Neural cell (in vitro differentiated cells): ENCODE results near the gene ARID3C. TPM values are rescaled to one million over a fixed set of nuclear protein-coding genes. Genes with fewer than 3 reads are reported as not detected.

Source experiments
- H2AFZ ChIP-seq: fragments of 200-600, 300-800 bp; sonication (generic), shearing (Covaris generic); 2 replicates; pipeline ENCODE4 v1.6.0; 2014; ENCODE audit warnings: low read depth, mild to moderate bottlenecking, antibody characterized with exemption, low read length, moderate library complexity
- H3F3A ChIP-seq: fragments of 200-600 bp; shearing (Covaris generic); 2 replicates; pipeline ENCODE4 v1.6.1; 2016; ENCODE audit warnings: mild to moderate bottlenecking, moderate library complexity, mixed read lengths, antibody characterized with exemption, low read length; ENCODE audit not compliant: insufficient read depth, poor library complexity, severe bottlenecking
- H3K27ac ChIP-seq: fragments of 200-600, 300-800 bp; sonication (generic), shearing (Covaris generic); 2 replicates; pipeline ENCODE4 v1.5.1; 2014; ENCODE audit warnings: mild to moderate bottlenecking, low read length, moderate library complexity
- H3K27me3 ChIP-seq: fragments of 300-800, 200-600 bp; sonication (generic), shearing (Covaris generic); 2 replicates; pipeline ENCODE4 v1.6.0; 2014; ENCODE audit warnings: mild to moderate bottlenecking, low read depth, low read length, moderate library complexity; ENCODE audit not compliant: insufficient read depth
- H3K36me3 ChIP-seq: fragments of 300-800, 200-600 bp; sonication (generic), shearing (Covaris generic); 2 replicates; pipeline ENCODE4 v1.5.1; 2014; ENCODE audit warnings: mild to moderate bottlenecking, antibody characterized with exemption, low read length, moderate library complexity; ENCODE audit not compliant: insufficient read depth
- H3K4me2 ChIP-seq: fragments of 300-800, 200-600 bp; sonication (generic), shearing (Covaris generic); 2 replicates; pipeline ENCODE4 v1.6.0; 2014; ENCODE audit warnings: mild to moderate bottlenecking, low read length
- H3K4me3 ChIP-seq: fragments of 300-800, 200-600 bp; sonication (generic), shearing (Covaris generic); 2 replicates; pipeline ENCODE4 v1.5.1; 2014; ENCODE audit warnings: mild to moderate bottlenecking, low read length, moderate library complexity
- H3K79me2 ChIP-seq: fragments of 200-600 bp; shearing (Covaris generic); replicated peaks from 2 replicates; pipeline ENCODE4 v1.6.0; 2014; ENCODE audit warnings: mild to moderate bottlenecking, low read length, moderate library complexity; ENCODE audit not compliant: insufficient read depth
- H3K9ac ChIP-seq: fragments of 300-800, 200-600 bp; sonication (generic), shearing (Covaris generic); 2 replicates; pipeline ENCODE4 v1.6.1; 2016; ENCODE audit warnings: mild to moderate bottlenecking, low read length, mixed read lengths
- H3K9me2 ChIP-seq: fragments of 200-600 bp; shearing (Covaris generic); 2 replicates; pipeline ENCODE4 v1.6.1; 2016; ENCODE audit warnings: mild to moderate bottlenecking, low read length, mixed read lengths; ENCODE audit not compliant: insufficient read depth
- H3K9me3 ChIP-seq: fragments of 200-600, 300-800 bp; sonication (generic), shearing (Covaris generic); 2 replicates; pipeline ENCODE4 v1.6.1; 2016; ENCODE audit warnings: mild to moderate bottlenecking, mixed run types, low read length, moderate library complexity, mixed read lengths
- H4K20me1 ChIP-seq: fragments of 200-600 bp; shearing (Covaris generic); 2 replicates; pipeline ENCODE4 v1.6.1; 2016; ENCODE audit warnings: mild to moderate bottlenecking, mixed run types; ENCODE audit not compliant: insufficient read depth
- CTCF ChIP-seq: fragments of 450-650 bp; IDR thresholded peaks from 2 replicates; pipeline ENCODE4 v1.5.1; 2014; ENCODE audit warnings: antibody characterized with exemption, mild to moderate bottlenecking, moderate library complexity; ENCODE audit not compliant: poor library complexity, severe bottlenecking
- EP300 ChIP-seq: fragments of 450-650 bp; conservative IDR thresholded peaks from 2 replicates; pipeline ENCODE4 v1.6.1; 2014; ENCODE audit warnings: antibody characterized with exemption, mild to moderate bottlenecking, moderate library complexity; ENCODE audit not compliant: poor library complexity, severe bottlenecking
- EZH2 ChIP-seq: fragments of 200-600, 300-800 bp; shearing (Covaris generic), sonication (generic); IDR thresholded peaks from 2 replicates; pipeline ENCODE4 v1.6.1; 2014; ENCODE audit warnings: antibody characterized with exemption, low read length, borderline replicate concordance, mild to moderate bottlenecking; ENCODE audit not compliant: insufficient read depth, poor library complexity, severe bottlenecking
- MXI1 ChIP-seq: fragments of 450-650 bp; conservative IDR thresholded peaks from 2 replicates; pipeline ENCODE4 v1.6.1; 2014; ENCODE audit warnings: antibody characterized with exemption, mild to moderate bottlenecking; ENCODE audit not compliant: poor library complexity, severe bottlenecking
- POLR2AphosphoS5 ChIP-seq: IDR thresholded peaks from 2 replicates; pipeline ENCODE4 v1.6.1; 2012
- RAD21 ChIP-seq: fragments of 450-650 bp; conservative IDR thresholded peaks from 2 replicates; pipeline ENCODE4 v1.6.1; 2014; ENCODE audit warnings: antibody characterized with exemption, mild to moderate bottlenecking, moderate library complexity
- REST ChIP-seq: IDR thresholded peaks from 2 replicates; pipeline ENCODE4 v1.6.1; 2012; ENCODE audit warnings: borderline replicate concordance
- SMC3 ChIP-seq: fragments of 450-650 bp; conservative IDR thresholded peaks from 2 replicates; pipeline ENCODE4 v1.6.1; 2014; ENCODE audit warnings: antibody characterized with exemption, mild to moderate bottlenecking, moderate library complexity; ENCODE audit not compliant: poor library complexity
- TAF1 ChIP-seq: IDR thresholded peaks from 2 replicates; pipeline ENCODE4 v1.6.1; 2012; ENCODE audit warnings: low read depth
- polyA plus RNA-seq: library from polyadenylated mRNA; depleted of rRNA; stranded (reverse); fragments of >200 nt; gene quantifications from 2 replicates; pipeline ENCODE4 v1.2.3, GENCODE V29; 2014

The ARID3C gene
- polyA plus RNA-seq, 1 donor from 2014 or later: 2.8 TPM

DNA sequence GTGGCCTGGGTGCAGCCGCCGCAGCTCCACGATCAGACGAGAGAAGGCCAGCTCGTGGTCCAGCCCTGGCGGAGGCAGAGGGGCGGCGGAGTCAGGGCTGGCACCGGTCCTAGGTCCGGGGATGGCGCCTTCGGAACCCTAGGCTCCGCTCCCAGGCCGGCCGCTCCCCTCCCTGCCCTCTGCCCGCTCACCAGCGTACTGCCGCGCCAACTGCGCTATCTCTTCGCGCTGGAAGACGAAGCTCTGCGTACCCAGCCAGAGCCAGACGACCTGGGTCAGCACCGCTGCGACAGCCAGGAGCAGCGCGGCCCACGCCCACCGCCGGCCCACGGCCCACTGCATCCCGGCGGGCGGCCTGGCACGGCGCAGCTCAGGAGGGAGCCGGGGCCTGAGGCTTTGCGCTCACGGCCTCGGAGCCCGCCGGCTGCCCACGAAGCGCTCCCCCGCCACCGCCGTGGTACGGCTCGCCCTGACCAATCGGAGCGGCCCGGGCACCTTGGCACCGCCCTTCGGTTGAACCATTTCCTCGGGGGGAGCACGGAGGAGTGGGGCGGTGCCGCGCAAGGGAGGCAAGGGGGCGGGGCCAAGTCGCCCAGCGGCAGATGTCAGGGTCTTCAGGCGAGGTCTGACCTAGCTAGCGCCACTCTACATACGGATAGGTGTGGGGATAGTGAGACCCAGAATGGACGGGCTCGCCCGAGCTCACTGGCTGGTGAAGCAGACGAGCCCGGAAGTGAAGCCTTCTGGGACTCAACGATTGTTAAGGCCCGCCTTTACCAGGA lies 8.7 kb upstream of the ARID3C start, which contains the start of gene SIGMAR1:
SIGMAR1 (minus strand) TSS at position 432 of the 782 bp plus-strand sequence; CDS start at position 342, 90 bp downstream.
- H4K20me1 ChIP-seq: no peaks in the 10 kb centered on the region

More for the DNA sequence above, 8.7 kb upstream of the ARID3C start, which contains the start of gene SIGMAR1:
- TF ChIP-seq TAF1 (no peak), EP300 (peak; percentile 42), REST (peak; percentile 76), RAD21 (peak; percentile 25), MXI1 (peak; percentile 90), CTCF (no peak), SMC3 (peak; percentile 27), POLR2AphosphoS5 (peak; percentile 80), EZH2 (no peak)
- H3K36me3 ChIP-seq: no peaks in the 10 kb centered on the region
- H3K27me3 ChIP-seq: no peaks in the 10 kb centered on the region
- peak within 1 kb of the TSS; percentile 75 for H3K9ac ChIP-seq
- H3K27ac ChIP-seq: peak within 1 kb of the TSS; percentile 68
- no peaks in the 10 kb centered on the region for H3K9me2 ChIP-seq
- peaks cover 6% of the 10 kb centered on the region for H3K79me2 ChIP-seq
- no peaks in the 10 kb centered on the region for H3K9me3 ChIP-seq
- peak within 1 kb of the TSS; percentile 94 for H3K4me2 ChIP-seq
- H2AFZ ChIP-seq: peak within 1 kb of the TSS; percentile 63
- no peaks in the 10 kb centered on the region for H3F3A ChIP-seq
- peak within 1 kb of the TSS; percentile 93 for H3K4me3 ChIP-seq
